Measurements from ENCODE around the gene ALG12. TPM values are rescaled to one million over a fixed set of nuclear protein-coding genes. Genes with fewer than 3 reads are reported as not detected.

ALG12 gene
- total and polyA plus RNA-seq, 2 of the 4 experiments (the other 2 are of a cell fraction), result 7.2 to 10.9 TPM

DNA sequence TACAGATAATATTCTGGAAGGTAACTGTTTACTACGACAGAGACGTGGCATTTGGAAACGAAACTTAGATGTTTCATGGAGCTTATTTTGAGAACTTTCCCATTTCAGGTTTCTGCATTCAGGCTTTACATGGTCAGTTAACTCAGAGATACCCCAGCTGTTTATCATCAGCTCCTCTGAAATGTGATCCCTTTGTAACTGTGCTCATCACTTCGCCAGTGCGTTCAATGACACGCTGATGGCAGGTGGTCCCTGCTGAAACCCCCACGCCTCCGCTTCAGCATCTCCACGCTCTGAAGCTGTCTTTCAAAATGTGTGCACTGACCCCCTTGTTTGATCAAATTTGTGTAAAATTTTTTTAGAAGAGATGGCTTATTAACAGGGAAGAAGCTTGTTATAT is 30.5 kb downstream of the ALG12 start:
- CTCF ChIA-PET, result no interaction called here
- in situ Hi-C loops (cut with MboI; ENCODE audit: low sequenced_read_pairs), result no loop called here

More for the DNA sequence above, 30.5 kb downstream of the ALG12 start:
- no peak overlapping the region for H2AK9ac ChIP-seq (replicated peaks; ENCODE audit: low read depth, low read length, poor library complexity)
- H3K18ac ChIP-seq (ENCODE audit: low read depth, low read length), result no peak overlapping the region
- 0 out of 2 replicates have a peak, but pooled peaks cover under 1% of the 10 kb centered on the region for H3K4me1 ChIP-seq (ENCODE audit: control insufficient read depth, insufficient read depth, low read length)
- H2BK15ac ChIP-seq (ENCODE audit: low read depth, low read length), result no peak overlapping the region
- no peak overlapping the region for H3K4me2 ChIP-seq (ENCODE audit: low read depth, low read length)
- no peak overlapping the region for H2AK5ac ChIP-seq (ENCODE audit: low read depth, low read length)
- peaks cover 5% of the 10 kb centered on the region; the same call in 1 of the 2 replicates for H3K9me1 ChIP-seq (ENCODE audit: insufficient read depth, low read length)
- peaks cover 9% of the 10 kb centered on the region for H3K9me3 ChIP-seq (ENCODE audit: control insufficient read depth, insufficient read depth, low read length)
- no peak overlapping the region for H2AFZ ChIP-seq (replicated peaks; ENCODE audit: low read length, poor library complexity)
- POLR2A ChIA-PET (ENCODE audit: unreplicated experiment), result no interaction called here
- no peak overlapping the region for H3K23ac ChIP-seq (ENCODE audit: low read depth, low read length)
- no peak overlapping the region for H3K4me3 ChIP-seq (ENCODE audit: insufficient read depth, low read depth, low read length)
- 85% methylated on average over 4 of the region's 9 CpGs; no CpG with 5 or more reads in 1 of the 2 experiments for WGBS, 2 experiments (ENCODE audit: extremely low coverage in 2 of 2, insufficient read length in 1 of 2)
- H2BK120ac ChIP-seq (ENCODE audit: low read depth, low read length), result no peak overlapping the region
- H3K36me3 ChIP-seq (ENCODE audit: control insufficient read depth, insufficient read depth, low read length), result peaks cover 54% of the 10 kb centered on the region
- H4K20me1 ChIP-seq (ENCODE audit: insufficient read depth, low read length), result peaks cover 23% of the 10 kb centered on the region
- no peak for ATAC-seq (ENCODE audit: low read depth)
- no peak overlapping the region for H3K27ac ChIP-seq (ENCODE audit: insufficient read depth, low read length)
- no peak for DNase-seq
- TF ChIP-seq MAZ (IDR thresholded peaks at IDR 0.05; ENCODE audit: borderline replicate concordance, low read depth, low read length) (no peak), NFE2L2 (IDR thresholded peaks at IDR 0.05; ENCODE audit: low read depth, low read length) (no peak), MAFK (IDR thresholded peaks at IDR 0.05; ENCODE audit: low read depth, low read length) (no peak), SMC3 (IDR thresholded peaks at IDR 0.05; ENCODE audit: low read depth, low read length) (no peak), BHLHE40 (IDR thresholded peaks at IDR 0.05; ENCODE audit: low read depth, low read length) (no peak), RFX5 (IDR thresholded peaks at IDR 0.05; ENCODE audit: low read depth, low read length) (no peak), POLR2A (IDR thresholded peaks at IDR 0.05; ENCODE audit: low read depth, low read length) (no peak), CHD1 (IDR thresholded peaks at IDR 0.05; ENCODE audit: low read depth, low read length) (no peak), RAD21 (IDR thresholded peaks at IDR 0.05; ENCODE audit: low read length) (no peak), MXI1 (IDR thresholded peaks at IDR 0.05; ENCODE audit: borderline replicate concordance, low read depth, low read length) (no peak), CEBPB (IDR thresholded peaks at IDR 0.05; ENCODE audit: low read depth, low read length) (no peak), CTCF (conservative IDR thresholded peaks at IDR 0.05; ENCODE audit: low read depth, low read length) (no peak), RCOR1 (IDR thresholded peaks at IDR 0.05; ENCODE audit: insufficient replicate concordance, low read length) (no peak), FOS (IDR thresholded peaks at IDR 0.05; ENCODE audit: low read depth, low read length) (no peak)
- TF ChIP-seq, protein P1, sequence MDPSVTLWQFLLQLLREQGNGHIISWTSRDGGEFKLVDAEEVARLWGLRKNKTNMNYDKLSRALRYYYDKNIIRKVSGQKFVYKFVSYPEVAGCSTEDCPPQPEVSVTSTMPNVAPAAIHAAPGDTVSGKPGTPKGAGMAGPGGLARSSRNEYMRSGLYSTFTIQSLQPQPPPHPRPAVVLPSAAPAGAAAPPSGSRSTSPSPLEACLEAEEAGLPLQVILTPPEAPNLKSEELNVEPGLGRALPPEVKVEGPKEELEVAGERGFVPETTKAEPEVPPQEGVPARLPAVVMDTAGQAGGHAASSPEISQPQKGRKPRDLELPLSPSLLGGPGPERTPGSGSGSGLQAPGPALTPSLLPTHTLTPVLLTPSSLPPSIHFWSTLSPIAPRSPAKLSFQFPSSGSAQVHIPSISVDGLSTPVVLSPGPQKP (IDR thresholded peaks at IDR 0.05; ENCODE audit: borderline replicate concordance, low read depth, low read length), result no peak
- TF ChIP-seq, protein P2, sequence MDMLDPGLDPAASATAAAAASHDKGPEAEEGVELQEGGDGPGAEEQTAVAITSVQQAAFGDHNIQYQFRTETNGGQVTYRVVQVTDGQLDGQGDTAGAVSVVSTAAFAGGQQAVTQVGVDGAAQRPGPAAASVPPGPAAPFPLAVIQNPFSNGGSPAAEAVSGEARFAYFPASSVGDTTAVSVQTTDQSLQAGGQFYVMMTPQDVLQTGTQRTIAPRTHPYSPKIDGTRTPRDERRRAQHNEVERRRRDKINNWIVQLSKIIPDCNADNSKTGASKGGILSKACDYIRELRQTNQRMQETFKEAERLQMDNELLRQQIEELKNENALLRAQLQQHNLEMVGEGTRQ (IDR thresholded peaks at IDR 0.05; ENCODE audit: low read depth, low read length), result no peak
- H3K79me1 ChIP-seq (ENCODE audit: low read depth in 1 of 2, low read length in 2 of 2), result peaks cover 39 to 77% of the 10 kb centered on the region in 2 experiments
- dilution Hi-C loops (cut with HindIII; ENCODE audit: low sequenced_read_pairs, unreplicated experiment) (no loop called here), intact Hi-C loops (cut with micrococcal nuclease) (no loop called here)
- no peak overlapping the region for H3K4ac ChIP-seq (ENCODE audit: low read depth, low read length)
- H3K56ac ChIP-seq (ENCODE audit: extremely low read depth, insufficient read depth, low read length), result no peak overlapping the region
- H3K27me3 ChIP-seq (ENCODE audit: control insufficient read depth, insufficient read depth, low read length), result no peaks in the 10 kb centered on the region
- no peak overlapping the region for H4K5ac ChIP-seq (ENCODE audit: low read depth, low read length)
- H4K8ac ChIP-seq (ENCODE audit: low read depth in 2 of 2, low read length in 2 of 2), result no peak overlapping the region
- H4K91ac ChIP-seq (ENCODE audit: insufficient read depth, low read depth, low read length), result no peak overlapping the region
- no peak overlapping the region for H2BK20ac ChIP-seq (ENCODE audit: low read depth, low read length)
- BruUV-seq (replicated peaks), result TSS peak; percentile 9
- H2BK5ac ChIP-seq (ENCODE audit: low read depth, low read length, poor library complexity, severe bottlenecking), result no peak overlapping the region
- no peak overlapping the region for H3K14ac ChIP-seq (replicated peaks; ENCODE audit: low read depth, low read length)
- no peak overlapping the region for H3K9ac ChIP-seq (ENCODE audit: low read depth, low read length)

Data from IMR-90 (cell line).